CD4-positive, CD25-positive, alpha-beta regulatory T cell (primary cell): ENCODE data around the gene SPATC1L. TPM values are rescaled to one million over a fixed set of nuclear protein-coding genes. Genes with fewer than 3 reads are reported as not detected.

Source experiments
- ATAC-seq, 2 donors: fragments of 150-1000 bp; cut with Tn5 transposase; one replicate each; pipeline ENCODE4 v1.10.0; 2021; ENCODE audit warnings: low read depth in 2 of 2, moderate number of reproducible peaks in 2 of 2, moderate library complexity in 1 of 2
- DNase-seq, 3 donors: peaks; one replicate each; pipeline versions ENCODE4 v3.0.0 to v3.0.0-alpha.2; 2012 to 2022; ENCODE audit warnings: mixed read lengths in 1 of 3
- H3K27ac ChIP-seq: one replicate; pipeline ENCODE4 v1.7.0; 2013; ENCODE audit warnings: mild to moderate bottlenecking, low read length; ENCODE audit not compliant: insufficient read depth, poor library complexity, severe bottlenecking
- H3K27me3 ChIP-seq: one replicate; pipeline ENCODE4 v1.7.0; 2013; ENCODE audit warnings: low read length; ENCODE audit not compliant: control insufficient read depth, insufficient read depth
- H3K36me3 ChIP-seq: one replicate; pipeline ENCODE4 v1.7.0; 2013; ENCODE audit warnings: mild to moderate bottlenecking, low read length, moderate library complexity; ENCODE audit not compliant: control insufficient read depth, insufficient read depth
- H3K4me1 ChIP-seq: 2 replicates; pipeline ENCODE4 v1.7.0; 2013; ENCODE audit warnings: mild to moderate bottlenecking, low read length; ENCODE audit not compliant: insufficient read depth, control insufficient read depth, poor library complexity, severe bottlenecking
- H3K4me3 ChIP-seq: one replicate; pipeline ENCODE4 v1.7.0; 2013; ENCODE audit warnings: low read depth, mild to moderate bottlenecking, low read length, moderate library complexity
- H3K9me3 ChIP-seq, 2 experiments: 1 replicate in 1 of 2; 2 replicates in 1 of 2; pipeline ENCODE4 v1.7.0; 2013; ENCODE audit warnings: low read length in 2 of 2, mild to moderate bottlenecking in 1 of 2, moderate library complexity in 1 of 2; ENCODE audit not compliant: control insufficient read depth in 2 of 2
- H3K27ac Mint-ChIP-seq, 3 donors: one replicate each; pipeline ENCODE4 v1.8.0; 2020 to 2022; ENCODE audit warnings: mild to moderate bottlenecking in 3 of 3, mixed read lengths in 3 of 3, moderate library complexity in 2 of 3
- H3K27me3 Mint-ChIP-seq: one replicate; pipeline ENCODE4 v1.8.0; 2022; ENCODE audit warnings: mild to moderate bottlenecking, mixed read lengths
- H3K36me3 Mint-ChIP-seq: one replicate; pipeline ENCODE4 v1.8.0; 2020; ENCODE audit warnings: mixed read lengths
- H3K4me1 Mint-ChIP-seq, 4 donors: one replicate each; pipeline ENCODE4 v1.8.0; 2020 to 2022; ENCODE audit warnings: mixed read lengths in 4 of 4, mild to moderate bottlenecking in 1 of 4
- H3K4me3 Mint-ChIP-seq, 4 donors: one replicate each; pipeline ENCODE4 v1.8.0; 2020 to 2022; ENCODE audit warnings: mild to moderate bottlenecking in 4 of 4, mixed read lengths in 4 of 4, moderate library complexity in 3 of 4
- H3K9me3 Mint-ChIP-seq, 7 donors: one replicate each; pipeline ENCODE4 v1.8.0; 2020 to 2022; ENCODE audit warnings: mixed read lengths in 7 of 7, mild to moderate bottlenecking in 3 of 7, moderate library complexity in 2 of 7
- polyA plus RNA-seq, 4 donors: library from polyadenylated mRNA; unstranded; fragments of 300-500 nt; fragmentation: Illumina TruSeq; gene quantifications; one replicate each; pipeline ENCODE4 v1.2.3, GENCODE V29; 2021
- total RNA-seq: library from RNA; stranded (reverse); gene quantifications from one replicate; pipeline ENCODE4 v1.2.3, GENCODE V29; 2022

Gene SPATC1L
- total and polyA plus RNA-seq, 5 donors from 2014 or later, result 1.7 to 9.2 (median 6.0) TPM

- Mint-ChIP-seq H3K4me1 (no peaks in the 10 kb centered on the region), H3K36me3 (no peaks in the 10 kb centered on the region), H3K9me3 (peaks cover 0 to 2% (median 0%) of the 10 kb centered on the region in 7 donors), H3K4me3 (no peak overlapping the region), H3K27ac (no peak overlapping the region), H3K27me3 (no peaks in the 10 kb centered on the region)
- Histone ChIP-seq H3K27me3 (no peaks in the 10 kb centered on the region), H3K27ac (no peak overlapping the region), H3K36me3 (no peaks in the 10 kb centered on the region), H3K4me3 (no peak overlapping the region), H3K4me1 (no peaks in the 10 kb centered on the region), H3K9me3 (no peaks in the 10 kb centered on the region)
- ATAC-seq, result no peak
- no peak for DNase-seq
These were observed 61.2 kb downstream of the SPATC1L start for GRCh38 chr21:46122758-46123683.

- H3K9me3 Mint-ChIP-seq, result no peaks in the 10 kb centered on the region
- ATAC-seq (no peak), DNase-seq (no peak)
- H3K4me3 Mint-ChIP-seq, result no peak overlapping the region
- no peaks in the 10 kb centered on the region for H3K36me3 Mint-ChIP-seq
- no peaks in the 10 kb centered on the region for H3K4me1 Mint-ChIP-seq
- Histone ChIP-seq H3K36me3 (no peaks in the 10 kb centered on the region), H3K27ac (no peak overlapping the region), H3K4me3 (no peak overlapping the region), H3K27me3 (no peaks in the 10 kb centered on the region), H3K9me3 (no peaks in the 10 kb centered on the region), H3K4me1 (no peaks in the 10 kb centered on the region)
- H3K27ac Mint-ChIP-seq, result no peak overlapping the region
- no peaks in the 10 kb centered on the region for H3K27me3 Mint-ChIP-seq
These were observed 62.0 kb downstream of the SPATC1L start for GRCh38 chr21:46122237-46122671.

- no peak overlapping the region for H3K4me3 Mint-ChIP-seq
- H3K9me3 Mint-ChIP-seq, result no peaks in the 10 kb centered on the region
- no peak overlapping the region for H3K27ac Mint-ChIP-seq
- Histone ChIP-seq H3K9me3 (no peaks in the 10 kb centered on the region), H3K4me3 (no peak overlapping the region), H3K27me3 (no peaks in the 10 kb centered on the region), H3K4me1 (no peaks in the 10 kb centered on the region), H3K27ac (no peak overlapping the region), H3K36me3 (no peaks in the 10 kb centered on the region)
- no peaks in the 10 kb centered on the region for H3K27me3 Mint-ChIP-seq
- H3K36me3 Mint-ChIP-seq, result no peaks in the 10 kb centered on the region
- ATAC-seq (no peak), DNase-seq (no peak)
- no peaks in the 10 kb centered on the region for H3K4me1 Mint-ChIP-seq
These were observed 62.7 kb downstream of the SPATC1L start for GRCh38 chr21:46121286-46122221.

GRCh38 chr21:46120301-46121285 is 63.7 kb downstream of the SPATC1L start:
- H3K9me3 ChIP-seq, result no peaks in the 10 kb centered on the region
- DNase-seq (no peak), ATAC-seq (no peak)
- no peaks in the 10 kb centered on the region for H3K36me3 ChIP-seq
- Mint-ChIP-seq H3K4me3 (no peak overlapping the region), H3K4me1 (no peaks in the 10 kb centered on the region), H3K36me3 (no peaks in the 10 kb centered on the region), H3K27me3 (peaks cover 2% of the 10 kb centered on the region), H3K9me3 (no peaks in the 10 kb centered on the region), H3K27ac (no peak overlapping the region)
- no peak overlapping the region for H3K4me3 ChIP-seq
- H3K27ac ChIP-seq, result no peak overlapping the region
- H3K27me3 ChIP-seq, result no peaks in the 10 kb centered on the region
- no peaks in the 10 kb centered on the region for H3K4me1 ChIP-seq

GRCh38 chr21:46119637-46120271 is 64.5 kb downstream of the SPATC1L start:
- no peak overlapping the region for H3K27ac Mint-ChIP-seq
- no peaks in the 10 kb centered on the region for H3K4me1 ChIP-seq
- peaks cover 5% of the 10 kb centered on the region for H3K27me3 Mint-ChIP-seq
- no peaks in the 10 kb centered on the region for H3K27me3 ChIP-seq
- no peaks in the 10 kb centered on the region for H3K36me3 ChIP-seq
- no peaks in the 10 kb centered on the region for H3K4me1 Mint-ChIP-seq
- no peak overlapping the region for H3K27ac ChIP-seq
- DNase-seq, result no peak
- peaks cover 2 to 6% of the 10 kb centered on the region in 2 experiments for H3K9me3 ChIP-seq
- no peak overlapping the region for H3K4me3 Mint-ChIP-seq
- no peaks in the 10 kb centered on the region for H3K9me3 Mint-ChIP-seq
- ATAC-seq, result no peak
- no peaks in the 10 kb centered on the region for H3K36me3 Mint-ChIP-seq
- no peak overlapping the region for H3K4me3 ChIP-seq

GRCh38 chr21:46119144-46119636 is 65.1 kb downstream of the SPATC1L start:
- DNase-seq (no peak), ATAC-seq (no peak)
- Histone ChIP-seq H3K36me3 (no peaks in the 10 kb centered on the region), H3K9me3 (peaks cover 2 to 9% of the 10 kb centered on the region in 2 experiments), H3K4me3 (no peak overlapping the region), H3K4me1 (no peaks in the 10 kb centered on the region), H3K27me3 (no peaks in the 10 kb centered on the region), H3K27ac (no peak overlapping the region)
- Mint-ChIP-seq H3K36me3 (no peaks in the 10 kb centered on the region), H3K4me3 (no peak overlapping the region), H3K4me1 (no peaks in the 10 kb centered on the region), H3K27me3 (peaks cover 5% of the 10 kb centered on the region), H3K9me3 (no peaks in the 10 kb centered on the region), H3K27ac (no peak overlapping the region)
